HUES48 (cell line): ENCODE data around the gene ALKBH7.
"Not testable (repeated sequence)": the region's sequence is repeated elsewhere in the genome, so short reads cannot be mapped to it uniquely, and the experiment has no call there.

Experiments used
- H3K27ac ChIP-seq: one replicate; pipeline ENCODE4 v1.7.0; 2013; ENCODE audit warnings: low read depth, low read length, inconsistent platforms
- H3K27me3 ChIP-seq: 2 replicates; pipeline ENCODE4 v1.6.1; 2013; ENCODE audit warnings: mild to moderate bottlenecking, low read length; ENCODE audit not compliant: control insufficient read depth, insufficient read depth
- H3K36me3 ChIP-seq: 2 replicates; pipeline ENCODE4 v1.6.1; 2013; ENCODE audit warnings: low read length; ENCODE audit not compliant: control insufficient read depth, insufficient read depth
- H3K4me1 ChIP-seq: 2 replicates; pipeline ENCODE4 v1.6.1; 2013; ENCODE audit warnings: mild to moderate bottlenecking, low read length; ENCODE audit not compliant: control insufficient read depth, insufficient read depth
- H3K4me3 ChIP-seq: 2 replicates; pipeline ENCODE4 v1.5.1; 2013; ENCODE audit warnings: mild to moderate bottlenecking, low read depth, low read length
- H3K9ac ChIP-seq: 2 replicates; pipeline ENCODE4 v1.6.1; 2013; ENCODE audit warnings: mild to moderate bottlenecking, low read depth, low read length, moderate library complexity
- H3K9me3 ChIP-seq: 2 replicates; pipeline ENCODE4 v1.6.1; 2013; ENCODE audit warnings: low read length; ENCODE audit not compliant: control insufficient read depth, insufficient read depth

The ALKBH7 gene

DNA sequence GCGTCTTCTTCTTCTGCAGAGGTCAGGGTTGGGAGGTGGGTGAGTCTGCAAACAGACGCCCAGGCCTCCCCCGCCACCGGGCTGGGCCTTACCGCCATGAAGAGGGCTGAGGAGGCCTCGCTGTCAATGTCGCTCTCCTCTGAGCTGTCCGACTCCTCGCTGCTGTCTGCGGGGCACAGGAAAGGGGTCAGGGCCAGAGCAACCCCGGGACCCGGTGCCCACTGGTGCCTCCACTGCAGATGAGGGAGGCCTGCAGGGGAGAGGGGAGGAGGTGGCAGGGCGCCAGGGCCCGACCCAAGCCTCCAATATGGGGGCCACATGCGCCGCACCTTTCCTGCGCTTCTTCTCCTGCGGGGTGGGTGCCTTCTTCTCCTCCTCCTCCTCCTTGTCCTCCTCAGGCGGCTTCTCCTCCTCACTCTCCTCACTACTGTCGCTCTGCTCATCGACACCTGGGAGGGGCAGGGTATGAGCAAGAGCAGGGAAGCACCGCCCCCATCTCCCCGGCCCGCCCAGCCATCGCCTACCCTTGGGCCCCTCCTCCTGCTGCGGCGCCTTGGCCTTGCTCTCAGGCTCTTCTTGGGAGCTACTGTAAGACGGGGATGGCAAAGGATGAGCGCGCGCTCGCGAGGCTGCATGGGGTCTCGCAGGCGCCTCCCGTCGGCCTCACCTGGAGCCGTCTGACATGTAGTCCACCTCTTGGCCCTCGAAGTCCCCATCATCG is 8.6 kb downstream of the ALKBH7 start:
- Histone ChIP-seq H3K9ac (no peak overlapping the region), H3K4me1 (no peaks in the 10 kb centered on the region), H3K4me3 (no peak overlapping the region), H3K36me3 (peaks cover 72% of the 10 kb centered on the region), H3K27me3 (no peaks in the 10 kb centered on the region), H3K9me3 (no peaks in the 10 kb centered on the region), H3K27ac (no peak overlapping the region)

- Histone ChIP-seq H3K27ac (no peak overlapping the region), H3K9ac (no peak overlapping the region), H3K9me3 (no peaks in the 10 kb centered on the region), H3K36me3 (peaks cover 87% of the 10 kb centered on the region), H3K27me3 (no peaks in the 10 kb centered on the region), H3K4me1 (no peaks in the 10 kb centered on the region), H3K4me3 (no peak overlapping the region)
Observed at GRCh38 chr19:6383188-6383587, 10.6 kb downstream of the ALKBH7 start.

- Histone ChIP-seq H3K4me3 (no peak overlapping the region), H3K27ac (no peak overlapping the region), H3K36me3 (peaks cover 89% of the 10 kb centered on the region), H3K4me1 (no peaks in the 10 kb centered on the region), H3K9ac (no peak overlapping the region), H3K9me3 (no peaks in the 10 kb centered on the region), H3K27me3 (no peaks in the 10 kb centered on the region)
Observed at GRCh38 chr19:6384381-6384780, 11.8 kb downstream of the ALKBH7 start.

DNA sequence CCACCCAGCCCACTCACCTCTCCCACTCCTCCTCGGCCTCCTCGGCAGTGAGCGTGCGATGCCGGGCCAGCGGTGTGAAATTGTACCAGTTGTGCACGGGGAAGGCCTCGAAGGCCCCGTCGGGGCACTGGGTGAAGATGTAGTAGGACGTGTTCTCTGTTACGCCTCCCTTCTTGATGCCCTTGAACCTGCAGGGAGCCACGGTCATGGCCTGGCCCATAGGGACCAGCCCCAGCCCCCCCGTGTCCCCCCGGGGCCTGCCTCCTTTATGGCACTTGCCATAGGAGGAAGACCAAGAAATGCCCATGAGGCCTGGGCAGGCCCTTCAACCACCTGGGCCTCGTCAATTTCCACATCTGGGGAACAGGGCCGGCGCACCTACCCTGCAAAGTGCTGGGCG is 14.8 kb downstream of the ALKBH7 start:
- Histone ChIP-seq H3K4me3 (no peak overlapping the region), H3K9ac (no peak overlapping the region), H3K27me3 (no peaks in the 10 kb centered on the region), H3K36me3 (peaks cover 78% of the 10 kb centered on the region), H3K27ac (no peak overlapping the region), H3K4me1 (no peaks in the 10 kb centered on the region), H3K9me3 (no peaks in the 10 kb centered on the region)

GRCh38 chr19:6392221-6393073 is 19.9 kb downstream of the ALKBH7 start:
- H3K4me1 ChIP-seq: peaks cover 6% of the 10 kb centered on the region
- peak overlapping the region; percentile 98 for H3K27ac ChIP-seq
- H3K9ac ChIP-seq: peak overlapping the region; percentile 68
- peaks cover 36% of the 10 kb centered on the region for H3K36me3 ChIP-seq
- H3K4me3 ChIP-seq: peak overlapping the region; percentile 92
- no peaks in the 10 kb centered on the region for H3K27me3 ChIP-seq
- H3K9me3 ChIP-seq: no peaks in the 10 kb centered on the region

DNA sequence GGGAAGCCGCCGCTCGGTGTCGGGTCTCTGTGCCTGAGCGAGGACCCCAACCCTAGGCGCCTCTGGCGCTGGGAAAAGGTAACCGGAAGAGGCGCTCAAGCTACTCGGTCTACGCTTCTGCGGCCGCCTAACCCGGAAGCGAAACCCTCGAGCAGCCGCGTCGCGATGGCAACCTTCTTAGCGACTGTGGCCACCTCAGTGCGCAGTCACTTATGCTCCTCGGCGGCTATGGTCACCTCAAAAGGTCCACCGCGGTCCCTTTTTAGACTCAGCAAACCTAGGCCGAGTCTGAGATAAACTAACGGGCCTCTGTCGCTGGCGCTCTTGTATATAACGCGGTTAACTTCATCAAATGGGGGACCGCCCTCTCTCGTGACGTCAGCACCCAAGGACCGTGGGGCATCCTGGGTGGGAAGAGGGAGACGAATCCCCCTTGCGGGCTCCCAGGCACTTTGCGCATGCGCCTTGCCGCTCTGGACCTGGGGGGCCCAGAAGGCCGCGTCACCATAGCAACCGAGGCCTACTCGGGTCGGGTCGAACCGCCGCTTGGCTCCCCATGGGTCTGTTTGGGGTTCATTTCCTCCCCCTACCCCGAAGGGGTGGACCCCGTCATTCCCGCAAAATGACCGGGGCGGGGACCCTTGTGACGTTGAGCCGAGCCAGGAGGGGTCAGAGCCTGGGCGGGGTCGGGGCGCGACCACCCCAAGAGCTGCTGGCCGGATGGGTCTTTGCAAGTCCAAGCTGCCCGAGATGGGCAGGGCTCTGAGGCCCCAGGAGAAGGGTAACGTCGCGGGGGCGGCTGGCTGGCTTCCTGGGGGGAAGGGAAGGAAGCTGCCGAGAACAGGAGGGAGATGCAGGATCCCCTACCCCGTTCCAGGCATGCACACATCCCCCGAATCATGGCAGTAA is 20.7 kb downstream of the ALKBH7 start, which contains the start of gene GTF2F1:
TSS of gene GTF2F1 (minus strand) at position 91 of the 909 bp plus-strand sequence. CDS start 169 bp downstream, outside the sequence.
- Histone ChIP-seq H3K9me3 (no peaks in the 10 kb centered on the region), H3K4me1 (peaks cover 6% of the 10 kb centered on the region), H3K4me3 (peak within 1 kb of the TSS; percentile 92), H3K36me3 (peaks cover 29% of the 10 kb centered on the region), H3K9ac (peak within 1 kb of the TSS; percentile 68), H3K27me3 (no peaks in the 10 kb centered on the region), H3K27ac (peak within 1 kb of the TSS; percentile 98)

DNA sequence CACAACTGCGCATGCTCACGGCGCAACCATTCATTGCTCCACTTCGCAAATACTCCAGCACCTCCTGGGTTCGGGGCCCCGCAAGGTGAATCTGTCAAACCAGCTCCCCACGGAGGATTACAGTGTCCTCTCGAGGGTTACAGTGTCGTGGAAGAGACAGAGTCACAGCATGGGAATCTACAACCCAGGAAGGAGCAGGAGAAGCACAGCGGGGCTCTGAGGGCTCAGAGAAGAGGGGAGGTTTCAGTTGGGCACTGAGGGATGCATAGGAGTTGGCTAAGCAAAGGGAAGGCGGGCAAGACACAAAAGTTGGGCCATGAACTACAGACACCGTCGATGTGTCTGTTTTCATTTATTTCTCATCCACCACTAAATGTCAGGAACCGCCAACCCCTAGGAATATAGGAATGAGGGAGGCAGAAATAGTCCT is 21.4 kb downstream of the ALKBH7 start:
- peaks cover 6% of the 10 kb centered on the region for H3K4me1 ChIP-seq
- H3K9me3 ChIP-seq: no peaks in the 10 kb centered on the region
- H3K27ac ChIP-seq: peak overlapping the region; percentile 98
- peaks cover 22% of the 10 kb centered on the region for H3K36me3 ChIP-seq
- peak overlapping the region; percentile 92 for H3K4me3 ChIP-seq
- peak overlapping the region; percentile 63 for H3K9ac ChIP-seq
- no peaks in the 10 kb centered on the region for H3K27me3 ChIP-seq

DNA sequence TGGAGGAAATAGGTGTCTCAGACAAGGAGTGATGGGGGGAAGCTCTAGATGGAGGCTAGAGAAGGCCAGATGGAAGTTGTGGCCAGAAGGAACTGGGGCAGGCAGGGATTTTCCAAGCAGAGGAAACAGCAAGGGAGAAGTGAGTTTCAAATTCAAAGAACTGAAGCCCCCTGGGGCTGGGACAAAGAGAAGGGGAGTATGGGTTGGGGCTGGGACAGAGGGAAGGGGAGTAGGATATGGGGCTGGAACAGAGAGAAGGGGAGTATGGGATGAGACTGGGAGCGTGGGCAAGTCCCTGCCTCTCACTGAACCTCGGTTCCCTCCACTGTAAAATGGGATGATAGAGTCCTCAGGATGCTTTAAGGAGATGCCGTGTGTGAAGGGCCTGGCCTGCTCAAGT is 22.2 kb downstream of the ALKBH7 start:
- Histone ChIP-seq H3K27ac (peak overlapping the region; percentile 98), H3K27me3 (no peaks in the 10 kb centered on the region), H3K4me1 (peaks cover 6% of the 10 kb centered on the region), H3K4me3 (no peak overlapping the region), H3K9me3 (no peaks in the 10 kb centered on the region), H3K36me3 (peaks cover 14% of the 10 kb centered on the region), H3K9ac (no peak overlapping the region)

DNA sequence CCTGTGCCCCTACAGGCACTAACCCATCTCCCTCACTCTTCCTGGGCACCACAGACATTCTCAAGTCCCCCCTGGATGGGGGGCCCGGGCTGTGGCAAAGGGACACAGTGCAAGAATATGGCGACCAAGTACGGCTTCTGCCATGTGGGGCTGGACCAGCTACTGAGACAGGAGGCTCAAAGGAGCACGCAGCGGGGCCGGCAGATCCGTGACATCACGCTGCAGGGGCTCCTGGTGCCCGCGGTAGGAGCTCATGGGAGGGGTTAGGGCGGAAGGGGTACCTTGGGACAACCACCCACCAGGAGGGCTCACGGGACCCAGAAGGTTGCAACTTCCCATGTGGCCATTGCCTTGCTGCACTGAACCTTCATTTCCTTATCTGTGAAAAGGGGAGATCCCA is 23.7 kb downstream of the ALKBH7 start:
- H3K9me3 ChIP-seq: no peaks in the 10 kb centered on the region
- H3K9ac ChIP-seq: no peak overlapping the region
- no peak overlapping the region for H3K27ac ChIP-seq
- peaks cover 6% of the 10 kb centered on the region for H3K36me3 ChIP-seq
- peaks cover 6% of the 10 kb centered on the region for H3K4me1 ChIP-seq
- H3K27me3 ChIP-seq: no peaks in the 10 kb centered on the region
- no peak overlapping the region for H3K4me3 ChIP-seq

- not testable (repeated sequence) for H3K4me3 ChIP-seq, H3K27me3 ChIP-seq, H3K4me1 ChIP-seq, H3K27ac ChIP-seq, H3K9ac ChIP-seq, H3K9me3 ChIP-seq, H3K36me3 ChIP-seq
Observed at GRCh38 chr19:6400062-6400944, 27.7 kb downstream of the ALKBH7 start.
